Measurements from ENCODE around the gene PRDM9.
"Not testable (repeated sequence)": the region's sequence is repeated elsewhere in the genome, so short reads cannot be mapped to it uniquely, and the experiment has no call there.

PRDM9 gene

GRCh38 chr5:23507278-23507685 lies at the start of gene PRDM9:
Gene PRDM9 (plus strand): TSS chr5:23507609. CDS start chr5:23509034, 1,425 bp downstream.
- H3K9me3 ChIP-seq (ENCODE audit: insufficient read depth, low read depth, low read length): no peaks in the 10 kb centered on the region

GRCh38 chr5:23457780-23458179 lies 49.6 kb upstream of the PRDM9 start:
- Histone ChIP-seq H3K9me3 (ENCODE audit: insufficient read depth, low read depth, low read length) (no peaks in the 10 kb centered on the region), H3K27ac (ENCODE audit: low read length) (no peak overlapping the region), H3K4me1 (ENCODE audit: insufficient read depth, low read length) (no peaks in the 10 kb centered on the region), H3K27me3 (ENCODE audit: insufficient read depth, low read length) (no peaks in the 10 kb centered on the region), H3K36me3 (ENCODE audit: insufficient read depth, low read depth, low read length) (no peaks in the 10 kb centered on the region), H3K9ac (ENCODE audit: low read depth, low read length) (no peak overlapping the region), H3K4me3 (ENCODE audit: low read length) (no peak overlapping the region)

More at GRCh38 chr5:23507278-23507685, at the start of gene PRDM9:
- no peak within 1 kb of the TSS for H3K4me3 ChIP-seq (ENCODE audit: low read length)
- no peak within 1 kb of the TSS for H3K9ac ChIP-seq (ENCODE audit: low read depth, low read length)
- no peaks in the 10 kb centered on the region for H3K4me1 ChIP-seq (ENCODE audit: insufficient read depth, low read length)
- no peaks in the 10 kb centered on the region for H3K27me3 ChIP-seq (ENCODE audit: insufficient read depth, low read length)
- no peaks in the 10 kb centered on the region for H3K36me3 ChIP-seq (ENCODE audit: insufficient read depth, low read depth, low read length)
- H3K27ac ChIP-seq (ENCODE audit: low read length): no peak within 1 kb of the TSS

GRCh38 chr5:23459214-23459613 lies 48.2 kb upstream of the PRDM9 start:
- Histone ChIP-seq H3K36me3 (ENCODE audit: insufficient read depth, low read depth, low read length) (no peaks in the 10 kb centered on the region), H3K9ac (ENCODE audit: low read depth, low read length) (no peak overlapping the region), H3K27ac (ENCODE audit: low read length) (no peak overlapping the region), H3K9me3 (ENCODE audit: insufficient read depth, low read depth, low read length) (no peaks in the 10 kb centered on the region), H3K4me3 (ENCODE audit: low read length) (no peak overlapping the region), H3K27me3 (ENCODE audit: insufficient read depth, low read length) (no peaks in the 10 kb centered on the region), H3K4me1 (ENCODE audit: insufficient read depth, low read length) (no peaks in the 10 kb centered on the region)

GRCh38 chr5:23461576-23461975 lies 45.8 kb upstream of the PRDM9 start:
- Histone ChIP-seq H3K9ac (ENCODE audit: low read depth, low read length) (no peak overlapping the region), H3K27ac (ENCODE audit: low read length) (no peak overlapping the region), H3K27me3 (ENCODE audit: insufficient read depth, low read length) (no peaks in the 10 kb centered on the region), H3K36me3 (ENCODE audit: insufficient read depth, low read depth, low read length) (no peaks in the 10 kb centered on the region), H3K4me1 (ENCODE audit: insufficient read depth, low read length) (no peaks in the 10 kb centered on the region), H3K4me3 (ENCODE audit: low read length) (no peak overlapping the region), H3K9me3 (ENCODE audit: insufficient read depth, low read depth, low read length) (peaks cover 14% of the 10 kb centered on the region)

- no peak overlapping the region for H3K9ac ChIP-seq (ENCODE audit: low read depth, low read length)
- no peaks in the 10 kb centered on the region for H3K27me3 ChIP-seq (ENCODE audit: insufficient read depth, low read length)
- H3K9me3 ChIP-seq (ENCODE audit: insufficient read depth, low read depth, low read length): peaks cover 18% of the 10 kb centered on the region
- H3K27ac ChIP-seq (ENCODE audit: low read length): no peak overlapping the region
- H3K4me1 ChIP-seq (ENCODE audit: insufficient read depth, low read length): no peaks in the 10 kb centered on the region
- no peak overlapping the region for H3K4me3 ChIP-seq (ENCODE audit: low read length)
- H3K36me3 ChIP-seq (ENCODE audit: insufficient read depth, low read depth, low read length): no peaks in the 10 kb centered on the region
Measured at GRCh38 chr5:23466401-23466912, 41.0 kb upstream of the PRDM9 start.

- H3K36me3 ChIP-seq (ENCODE audit: insufficient read depth, low read depth, low read length): no peaks in the 10 kb centered on the region
- no peak overlapping the region for H3K27ac ChIP-seq (ENCODE audit: low read length)
- no peaks in the 10 kb centered on the region for H3K4me1 ChIP-seq (ENCODE audit: insufficient read depth, low read length)
- no peak overlapping the region for H3K4me3 ChIP-seq (ENCODE audit: low read length)
- H3K9ac ChIP-seq (ENCODE audit: low read depth, low read length): no peak overlapping the region
- no peaks in the 10 kb centered on the region for H3K27me3 ChIP-seq (ENCODE audit: insufficient read depth, low read length)
- H3K9me3 ChIP-seq (ENCODE audit: insufficient read depth, low read depth, low read length): peaks cover 18% of the 10 kb centered on the region
Measured at GRCh38 chr5:23468658-23469057, 38.8 kb upstream of the PRDM9 start.

- H3K27me3 ChIP-seq (ENCODE audit: insufficient read depth, low read length): no peaks in the 10 kb centered on the region
- no peak overlapping the region for H3K9ac ChIP-seq (ENCODE audit: low read depth, low read length)
- no peaks in the 10 kb centered on the region for H3K4me1 ChIP-seq (ENCODE audit: insufficient read depth, low read length)
- no peaks in the 10 kb centered on the region for H3K9me3 ChIP-seq (ENCODE audit: insufficient read depth, low read depth, low read length)
- H3K27ac ChIP-seq (ENCODE audit: low read length): no peak overlapping the region
- H3K36me3 ChIP-seq (ENCODE audit: insufficient read depth, low read depth, low read length): no peaks in the 10 kb centered on the region
- H3K4me3 ChIP-seq (ENCODE audit: low read length): no peak overlapping the region
Measured at GRCh38 chr5:23473915-23474314, 33.5 kb upstream of the PRDM9 start.

GRCh38 chr5:23474315-23474714 lies 33.1 kb upstream of the PRDM9 start:
- Histone ChIP-seq H3K27me3 (ENCODE audit: insufficient read depth, low read length) (no peaks in the 10 kb centered on the region), H3K9me3 (ENCODE audit: insufficient read depth, low read depth, low read length) (no peaks in the 10 kb centered on the region), H3K27ac (ENCODE audit: low read length) (no peak overlapping the region), H3K4me3 (ENCODE audit: low read length) (no peak overlapping the region), H3K9ac (ENCODE audit: low read depth, low read length) (no peak overlapping the region), H3K4me1 (ENCODE audit: insufficient read depth, low read length) (no peaks in the 10 kb centered on the region), H3K36me3 (ENCODE audit: insufficient read depth, low read depth, low read length) (no peaks in the 10 kb centered on the region)

- H3K4me3 ChIP-seq (ENCODE audit: low read length): no peak overlapping the region
- H3K9me3 ChIP-seq (ENCODE audit: insufficient read depth, low read depth, low read length): no peaks in the 10 kb centered on the region
- H3K27me3 ChIP-seq (ENCODE audit: insufficient read depth, low read length): no peaks in the 10 kb centered on the region
- H3K4me1 ChIP-seq (ENCODE audit: insufficient read depth, low read length): no peaks in the 10 kb centered on the region
- no peak overlapping the region for H3K9ac ChIP-seq (ENCODE audit: low read depth, low read length)
- no peak overlapping the region for H3K27ac ChIP-seq (ENCODE audit: low read length)
- no peaks in the 10 kb centered on the region for H3K36me3 ChIP-seq (ENCODE audit: insufficient read depth, low read depth, low read length)
Measured at GRCh38 chr5:23476580-23476979, 30.8 kb upstream of the PRDM9 start.

GRCh38 chr5:23482642-23483041 lies 24.8 kb upstream of the PRDM9 start:
- Histone ChIP-seq H3K4me1 (ENCODE audit: insufficient read depth, low read length) (no peaks in the 10 kb centered on the region), H3K27me3 (ENCODE audit: insufficient read depth, low read length) (no peaks in the 10 kb centered on the region), H3K36me3 (ENCODE audit: insufficient read depth, low read depth, low read length) (no peaks in the 10 kb centered on the region), H3K4me3 (ENCODE audit: low read length) (no peak overlapping the region), H3K27ac (ENCODE audit: low read length) (no peak overlapping the region), H3K9ac (ENCODE audit: low read depth, low read length) (no peak overlapping the region), H3K9me3 (ENCODE audit: insufficient read depth, low read depth, low read length) (no peaks in the 10 kb centered on the region)

- H3K27ac ChIP-seq (ENCODE audit: low read length): no peak overlapping the region
- H3K4me3 ChIP-seq (ENCODE audit: low read length): no peak overlapping the region
- no peaks in the 10 kb centered on the region for H3K9me3 ChIP-seq (ENCODE audit: insufficient read depth, low read depth, low read length)
- no peaks in the 10 kb centered on the region for H3K27me3 ChIP-seq (ENCODE audit: insufficient read depth, low read length)
- no peaks in the 10 kb centered on the region for H3K36me3 ChIP-seq (ENCODE audit: insufficient read depth, low read depth, low read length)
- H3K4me1 ChIP-seq (ENCODE audit: insufficient read depth, low read length): no peaks in the 10 kb centered on the region
- no peak overlapping the region for H3K9ac ChIP-seq (ENCODE audit: low read depth, low read length)
Measured at GRCh38 chr5:23483090-23483489, 24.3 kb upstream of the PRDM9 start.

- no peaks in the 10 kb centered on the region for H3K9me3 ChIP-seq (ENCODE audit: insufficient read depth, low read depth, low read length)
- no peak overlapping the region for H3K4me3 ChIP-seq (ENCODE audit: low read length)
- no peaks in the 10 kb centered on the region for H3K27me3 ChIP-seq (ENCODE audit: insufficient read depth, low read length)
- no peaks in the 10 kb centered on the region for H3K4me1 ChIP-seq (ENCODE audit: insufficient read depth, low read length)
- no peak overlapping the region for H3K9ac ChIP-seq (ENCODE audit: low read depth, low read length)
- H3K27ac ChIP-seq (ENCODE audit: low read length): no peak overlapping the region
- no peaks in the 10 kb centered on the region for H3K36me3 ChIP-seq (ENCODE audit: insufficient read depth, low read depth, low read length)
Measured at GRCh38 chr5:23484096-23484495, 23.3 kb upstream of the PRDM9 start.

- H3K36me3 ChIP-seq (ENCODE audit: insufficient read depth, low read depth, low read length); H3K4me3 ChIP-seq (ENCODE audit: low read length); H3K4me1 ChIP-seq (ENCODE audit: insufficient read depth, low read length); H3K27ac ChIP-seq (ENCODE audit: low read length); H3K9me3 ChIP-seq (ENCODE audit: insufficient read depth, low read depth, low read length); H3K27me3 ChIP-seq (ENCODE audit: insufficient read depth, low read length); H3K9ac ChIP-seq (ENCODE audit: low read depth, low read length): not testable (repeated sequence)
Measured at GRCh38 chr5:23486227-23486626, 21.2 kb upstream of the PRDM9 start.
